ENCODE data around the gene CASQ2.

Gene CASQ2

DNA sequence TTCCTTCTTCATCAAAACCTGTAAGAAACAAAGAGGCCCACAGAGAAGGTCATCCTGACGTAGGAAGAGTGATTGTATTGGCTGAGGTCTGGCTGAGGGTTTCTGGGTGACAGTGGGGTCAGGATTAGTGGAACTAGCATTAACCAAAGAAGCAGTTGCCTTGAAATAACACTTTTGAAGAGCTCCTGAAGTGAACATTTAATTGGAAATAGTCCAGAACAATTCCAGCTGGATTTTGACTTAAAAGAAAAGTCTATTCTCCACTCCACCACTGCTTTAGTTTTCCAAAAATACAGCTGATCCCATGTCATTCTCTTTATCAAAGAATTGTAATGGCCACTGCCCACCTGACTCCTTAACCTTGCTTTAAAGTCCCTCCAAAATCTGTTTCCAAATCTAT is 27.7 kb downstream of the CASQ2 start:
- H3K9ac ChIP-seq (ENCODE audit: low read depth, low read length, poor library complexity), result no peak overlapping the region
- H3K23ac ChIP-seq (ENCODE audit: low read depth, low read length, poor library complexity), result no peak overlapping the region
- no peaks in the 10 kb centered on the region for H3K4me1 ChIP-seq (ENCODE audit: control insufficient read depth in 2 of 2, insufficient read depth in 1 of 2, low read depth in 1 of 2, low read length in 2 of 2)
- no peak overlapping the region for H3K18ac ChIP-seq (ENCODE audit: low read length)
- H3K4me3 ChIP-seq (ENCODE audit: low read length in 2 of 2), result no peak overlapping the region
- no peaks in the 10 kb centered on the region for H3K36me3 ChIP-seq (replicated peaks in 1 of 2; ENCODE audit: control insufficient read depth in 2 of 2, insufficient read depth in 2 of 2, low read length in 2 of 2)
- H3K4ac ChIP-seq (ENCODE audit: low read length), result no peak overlapping the region
- no peaks in the 10 kb centered on the region for H3K79me1 ChIP-seq (ENCODE audit: low read depth, low read length)
- H2BK5ac ChIP-seq (ENCODE audit: low read length), result no peak overlapping the region
- no peak overlapping the region for H3K27ac ChIP-seq (replicated peaks; ENCODE audit: low read length)
- H3K27me3 ChIP-seq (ENCODE audit: control insufficient read depth in 3 of 3, insufficient read depth in 3 of 3, low read depth in 1 of 3, low read length in 3 of 3), result no peaks in the 10 kb centered on the region
- no peak overlapping the region for H2AFZ ChIP-seq (ENCODE audit: low read length)
- no CpG with 5 or more reads among the region's 1 CpG for WGBS, 2 donors (ENCODE audit: extremely low coverage in 2 of 2, insufficient read length in 2 of 2, insufficient replicate concordance in 1 of 2)
- no peak overlapping the region for H3K4me2 ChIP-seq (ENCODE audit: insufficient read depth, low read length, poor library complexity, severe bottlenecking)
- H2BK12ac ChIP-seq (ENCODE audit: low read length), result no peak overlapping the region
- no peak overlapping the region for H2AK5ac ChIP-seq (ENCODE audit: low read depth, low read length)
- no peak overlapping the region for H4K8ac ChIP-seq (ENCODE audit: low read depth, low read length)
- H2BK15ac ChIP-seq (ENCODE audit: low read length), result no peak overlapping the region
- no peak overlapping the region for H3K14ac ChIP-seq (ENCODE audit: low read length)
- H4K91ac ChIP-seq (ENCODE audit: low read depth, low read length, poor library complexity), result no peak overlapping the region
- no peak overlapping the region for H2BK120ac ChIP-seq (ENCODE audit: low read depth, low read length)
- peaks cover 0 to 1% of the 10 kb centered on the region in 2 donors for H3K9me3 ChIP-seq (replicated peaks in 1 of 2; ENCODE audit: control insufficient read depth in 2 of 2, insufficient read depth in 1 of 2, low read depth in 1 of 2, low read length in 2 of 2)
- DNase-seq (ENCODE audit: low spot score), result no peak

DNA sequence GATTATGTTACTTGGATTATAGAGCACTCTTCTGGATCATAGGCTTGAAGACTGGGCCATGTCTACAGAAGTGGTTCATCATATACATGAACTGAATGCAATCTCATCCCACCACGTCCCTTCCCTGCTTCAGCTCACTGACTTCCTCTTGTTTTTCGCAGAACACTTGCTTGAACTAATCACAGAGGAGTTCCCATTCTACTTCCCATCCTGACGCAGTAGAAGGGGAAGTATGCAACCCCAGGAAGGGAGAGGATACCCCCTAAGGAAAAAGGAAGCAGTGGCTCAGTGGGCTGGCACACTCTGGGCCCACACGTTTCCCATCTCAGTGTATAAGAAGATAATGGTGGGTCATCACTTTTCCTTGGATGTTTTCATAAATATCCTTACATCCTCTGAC is 36.2 kb downstream of the CASQ2 start:
- Histone ChIP-seq H2AK5ac (ENCODE audit: low read depth, low read length) (no peak overlapping the region), H3K23ac (ENCODE audit: low read depth, low read length, poor library complexity) (no peak overlapping the region), H4K91ac (ENCODE audit: low read depth, low read length, poor library complexity) (no peak overlapping the region), H3K27ac (replicated peaks; ENCODE audit: low read length) (no peak overlapping the region), H3K18ac (ENCODE audit: low read length) (no peak overlapping the region), H3K9me3 (replicated peaks in 1 of 2; ENCODE audit: control insufficient read depth in 2 of 2, insufficient read depth in 1 of 2, low read depth in 1 of 2, low read length in 2 of 2) (no peaks in the 10 kb centered on the region), H3K4me3 (ENCODE audit: low read length in 2 of 2) (no peak overlapping the region), H3K4ac (ENCODE audit: low read length) (no peak overlapping the region), H3K9ac (ENCODE audit: low read depth, low read length, poor library complexity) (no peak overlapping the region), H2BK12ac (ENCODE audit: low read length) (no peak overlapping the region), H2BK120ac (ENCODE audit: low read depth, low read length) (no peak overlapping the region), H3K36me3 (replicated peaks in 1 of 2; ENCODE audit: control insufficient read depth in 2 of 2, insufficient read depth in 2 of 2, low read length in 2 of 2) (no peaks in the 10 kb centered on the region), H3K14ac (ENCODE audit: low read length) (no peak overlapping the region), H2AFZ (ENCODE audit: low read length) (no peak overlapping the region), H2BK15ac (ENCODE audit: low read length) (no peak overlapping the region), H3K79me1 (ENCODE audit: low read depth, low read length) (no peaks in the 10 kb centered on the region), H2BK5ac (ENCODE audit: low read length) (no peak overlapping the region), H3K4me2 (ENCODE audit: insufficient read depth, low read length, poor library complexity, severe bottlenecking) (no peak overlapping the region), H3K27me3 (ENCODE audit: control insufficient read depth in 3 of 3, insufficient read depth in 3 of 3, low read depth in 1 of 3, low read length in 3 of 3) (no peaks in the 10 kb centered on the region), H4K8ac (ENCODE audit: low read depth, low read length) (no peak overlapping the region), H3K4me1 (ENCODE audit: control insufficient read depth in 2 of 2, insufficient read depth in 1 of 2, low read depth in 1 of 2, low read length in 2 of 2) (peaks cover 5% of the 10 kb centered on the region in 2 donors)
- DNase-seq (ENCODE audit: low spot score), result no peak
- no CpG with 5 or more reads among the region's 4 CpGs for WGBS, 2 donors (ENCODE audit: extremely low coverage in 2 of 2, insufficient read length in 2 of 2, insufficient replicate concordance in 1 of 2)

DNA sequence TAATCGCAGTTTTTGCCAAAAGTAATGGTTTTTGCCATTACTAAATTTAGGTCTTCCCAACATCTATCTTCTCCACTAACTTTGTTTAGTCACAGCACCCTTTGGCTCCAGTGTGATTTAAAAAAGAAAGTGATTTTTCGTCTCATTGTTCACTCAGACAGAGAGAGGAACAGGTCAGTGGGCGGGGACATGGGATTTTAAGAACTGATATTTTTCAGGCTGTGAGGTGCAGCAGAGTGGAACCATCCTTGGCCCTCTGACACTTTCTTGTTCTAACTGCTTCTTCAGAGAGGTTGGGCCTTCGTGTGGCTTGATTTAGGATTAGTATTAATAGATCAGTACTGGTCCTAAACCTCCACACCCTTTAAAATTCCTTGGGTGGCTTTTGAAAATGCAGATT is 38.8 kb downstream of the CASQ2 start:
- no peaks in the 10 kb centered on the region for H3K27me3 ChIP-seq (ENCODE audit: control insufficient read depth in 3 of 3, insufficient read depth in 3 of 3, low read depth in 1 of 3, low read length in 3 of 3)
- H2BK12ac ChIP-seq (ENCODE audit: low read length), result no peak overlapping the region
- H4K91ac ChIP-seq (ENCODE audit: low read depth, low read length, poor library complexity), result no peak overlapping the region
- H3K9ac ChIP-seq (ENCODE audit: low read depth, low read length, poor library complexity), result no peak overlapping the region
- no peak overlapping the region for H4K8ac ChIP-seq (ENCODE audit: low read depth, low read length)
- no peak overlapping the region for H2AFZ ChIP-seq (ENCODE audit: low read length)
- DNase-seq (ENCODE audit: low spot score), result no peak
- no peak overlapping the region for H3K23ac ChIP-seq (ENCODE audit: low read depth, low read length, poor library complexity)
- no peaks in the 10 kb centered on the region for H3K36me3 ChIP-seq (replicated peaks in 1 of 2; ENCODE audit: control insufficient read depth in 2 of 2, insufficient read depth in 2 of 2, low read length in 2 of 2)
- H2BK120ac ChIP-seq (ENCODE audit: low read depth, low read length), result no peak overlapping the region
- no peak overlapping the region for H2BK5ac ChIP-seq (ENCODE audit: low read length)
- no peak overlapping the region for H2BK15ac ChIP-seq (ENCODE audit: low read length)
- no peak overlapping the region for H2AK5ac ChIP-seq (ENCODE audit: low read depth, low read length)
- no peak overlapping the region for H3K4ac ChIP-seq (ENCODE audit: low read length)
- H3K9me3 ChIP-seq (replicated peaks in 1 of 2; ENCODE audit: control insufficient read depth in 2 of 2, insufficient read depth in 1 of 2, low read depth in 1 of 2, low read length in 2 of 2), result no peaks in the 10 kb centered on the region
- no peak overlapping the region for H3K4me3 ChIP-seq (ENCODE audit: low read length in 2 of 2)
- H3K27ac ChIP-seq (replicated peaks; ENCODE audit: low read length), result no peak overlapping the region
- H3K14ac ChIP-seq (ENCODE audit: low read length), result no peak overlapping the region
- no peak overlapping the region for H3K4me2 ChIP-seq (ENCODE audit: insufficient read depth, low read length, poor library complexity, severe bottlenecking)
- no CpG with 5 or more reads among the region's 4 CpGs for WGBS, 2 donors (ENCODE audit: extremely low coverage in 2 of 2, insufficient read length in 2 of 2, insufficient replicate concordance in 1 of 2)
- no peaks in the 10 kb centered on the region for H3K79me1 ChIP-seq (ENCODE audit: low read depth, low read length)
- H3K4me1 ChIP-seq (ENCODE audit: control insufficient read depth in 2 of 2, insufficient read depth in 1 of 2, low read depth in 1 of 2, low read length in 2 of 2), result peaks cover 7 to 11% of the 10 kb centered on the region in 2 donors
- H3K18ac ChIP-seq (ENCODE audit: low read length), result no peak overlapping the region

DNA sequence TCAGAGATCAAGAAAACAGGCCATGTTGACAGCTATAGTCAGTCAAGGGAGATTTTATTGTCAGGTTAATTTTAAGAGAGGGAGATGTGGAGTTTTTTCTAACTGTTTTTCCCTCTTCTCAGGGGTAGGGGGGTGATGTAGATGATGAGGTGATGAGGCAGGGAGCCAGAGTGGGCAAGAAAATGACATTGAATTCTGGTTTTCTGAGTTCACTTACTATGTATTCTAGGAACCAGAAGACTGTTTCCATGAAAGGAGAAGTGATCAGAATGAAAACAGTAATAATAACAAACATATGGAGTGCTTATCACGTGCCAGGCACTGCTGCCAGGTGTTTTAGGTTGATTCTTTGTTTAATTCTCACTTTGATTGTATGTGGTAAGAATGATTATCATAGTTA is 40.2 kb downstream of the CASQ2 start:
- Histone ChIP-seq H3K36me3 (replicated peaks in 1 of 2; ENCODE audit: control insufficient read depth in 2 of 2, insufficient read depth in 2 of 2, low read length in 2 of 2) (no peaks in the 10 kb centered on the region), H3K9me3 (replicated peaks in 1 of 2; ENCODE audit: control insufficient read depth in 2 of 2, insufficient read depth in 1 of 2, low read depth in 1 of 2, low read length in 2 of 2) (no peaks in the 10 kb centered on the region), H3K4me3 (ENCODE audit: low read length in 2 of 2) (no peak overlapping the region), H3K4ac (ENCODE audit: low read length) (no peak overlapping the region), H4K8ac (ENCODE audit: low read depth, low read length) (no peak overlapping the region), H3K79me1 (ENCODE audit: low read depth, low read length) (no peaks in the 10 kb centered on the region), H2BK15ac (ENCODE audit: low read length) (no peak overlapping the region), H3K4me2 (ENCODE audit: insufficient read depth, low read length, poor library complexity, severe bottlenecking) (no peak overlapping the region), H3K18ac (ENCODE audit: low read length) (no peak overlapping the region), H2BK5ac (ENCODE audit: low read length) (no peak overlapping the region), H3K14ac (ENCODE audit: low read length) (no peak overlapping the region), H2BK120ac (ENCODE audit: low read depth, low read length) (no peak overlapping the region), H2BK12ac (ENCODE audit: low read length) (no peak overlapping the region), H2AK5ac (ENCODE audit: low read depth, low read length) (no peak overlapping the region), H3K27me3 (ENCODE audit: control insufficient read depth in 3 of 3, insufficient read depth in 3 of 3, low read depth in 1 of 3, low read length in 3 of 3) (no peaks in the 10 kb centered on the region), H3K4me1 (ENCODE audit: control insufficient read depth in 2 of 2, insufficient read depth in 1 of 2, low read depth in 1 of 2, low read length in 2 of 2) (peaks cover 7 to 11% of the 10 kb centered on the region in 2 donors), H3K27ac (replicated peaks; ENCODE audit: low read length) (no peak overlapping the region), H3K9ac (ENCODE audit: low read depth, low read length, poor library complexity) (no peak overlapping the region), H2AFZ (ENCODE audit: low read length) (peak overlapping the region; percentile 59), H4K91ac (ENCODE audit: low read depth, low read length, poor library complexity) (no peak overlapping the region), H3K23ac (ENCODE audit: low read depth, low read length, poor library complexity) (no peak overlapping the region)
- WGBS, 2 donors (ENCODE audit: extremely low coverage in 2 of 2, insufficient read length in 2 of 2, insufficient replicate concordance in 1 of 2), result no CpG with 5 or more reads among the region's 1 CpG
- DNase-seq (ENCODE audit: low spot score), result no peak

All from neuronal stem cell (in vitro differentiated cells).